SK-N-SH treated with all-trans-retinoic acid at 6 μM for 48 hours (cell line): ENCODE data around the gene ORC6.

Experiments
- ATAC-seq: fragments of 200-7000 bp; cut with Tn5 transposase; 3 replicates; pipeline ENCODE4 v1.9.1; 2020; ENCODE audit warnings: mild to moderate bottlenecking, moderate library complexity
- ARNTL ChIP-seq: fragments of 450-650 bp; formaldehyde crosslinking; IDR thresholded peaks from 2 replicates; pipeline ENCODE4 v1.5.0; 2020; ENCODE audit warnings: low read depth, mild to moderate bottlenecking, moderate library complexity, borderline replicate concordance
- CSDC2 ChIP-seq: fragments of 250-450 bp; sonication (Bioruptor Pico); IDR thresholded peaks from 2 replicates; pipeline ENCODE4 v1.5.0; 2020; ENCODE audit warnings: mild to moderate bottlenecking, moderate library complexity
- ESRRG ChIP-seq: fragments of 250-450 bp; sonication (Bioruptor Pico); IDR thresholded peaks from 2 replicates; pipeline ENCODE4 v1.6.1; 2021; ENCODE audit warnings: mild to moderate bottlenecking
- GLIS3 ChIP-seq: fragments of 250-450 bp; sonication (Bioruptor Pico); IDR thresholded peaks from 2 replicates; pipeline ENCODE4 v1.5.0; 2020; ENCODE audit warnings: mild to moderate bottlenecking, moderate library complexity
- ISL1 ChIP-seq: fragments of 250-450 bp; sonication (Bioruptor Pico); IDR thresholded peaks from 2 replicates; pipeline ENCODE4 v2.1.2; 2022; ENCODE audit warnings: mild to moderate bottlenecking, moderate library complexity
- PPARA ChIP-seq: fragments of 250-450 bp; sonication (Bioruptor Pico); IDR thresholded peaks from 2 replicates; pipeline ENCODE4 v1.5.0; 2020; ENCODE audit warnings: mild to moderate bottlenecking, borderline replicate concordance
- RARB ChIP-seq: fragments of 250-450 bp; sonication (Bioruptor Pico); IDR thresholded peaks from 2 replicates; pipeline ENCODE4 v1.8.0; 2021; ENCODE audit warnings: mild to moderate bottlenecking, moderate library complexity
- SNAI2 ChIP-seq: fragments of 250-450 bp; sonication (Bioruptor Pico); IDR thresholded peaks from 2 replicates; pipeline ENCODE4 v1.5.0; 2020; ENCODE audit warnings: mild to moderate bottlenecking, moderate library complexity
- TCF4 ChIP-seq: fragments of 250-450 bp; sonication (Bioruptor Pico); IDR thresholded peaks from 2 replicates; pipeline ENCODE4 v1.8.0; 2021; ENCODE audit warnings: mild to moderate bottlenecking, moderate library complexity, borderline replicate concordance
- TOX ChIP-seq: fragments of 250-450 bp; sonication (Bioruptor Pico); IDR thresholded peaks from 2 replicates; pipeline ENCODE4 v1.8.0; 2021; ENCODE audit warnings: mild to moderate bottlenecking, moderate library complexity, borderline replicate concordance
- ZC3H10 ChIP-seq: fragments of 250-450 bp; sonication (Bioruptor Pico); IDR thresholded peaks from 2 replicates; pipeline ENCODE4 v1.5.1; 2021; ENCODE audit warnings: mild to moderate bottlenecking, moderate library complexity
- ZFP3 ChIP-seq: fragments of 250-450 bp; sonication (Bioruptor Pico); IDR thresholded peaks from 2 replicates; pipeline ENCODE4 v1.5.0; 2020; ENCODE audit warnings: mild to moderate bottlenecking, moderate library complexity
- ZFP30 ChIP-seq: fragments of 450-650 bp; formaldehyde crosslinking; IDR thresholded peaks from 2 replicates; pipeline ENCODE4 v1.5.0; 2022; ENCODE audit warnings: mild to moderate bottlenecking, moderate library complexity
- ZNF565 ChIP-seq: fragments of 450-650 bp; formaldehyde crosslinking; conservative IDR thresholded peaks from 2 replicates; pipeline ENCODE4 v1.5.0; 2020; ENCODE audit warnings: low read depth, mild to moderate bottlenecking, moderate library complexity
- ZNF70 ChIP-seq: fragments of 450-650 bp; formaldehyde crosslinking; IDR thresholded peaks from 2 replicates; pipeline ENCODE4 v1.5.0; 2020; ENCODE audit warnings: mild to moderate bottlenecking, moderate library complexity
- ZNF8 ChIP-seq: fragments of 450-650 bp; formaldehyde crosslinking; IDR thresholded peaks from 2 replicates; pipeline ENCODE4 v1.5.0; 2020; ENCODE audit warnings: mild to moderate bottlenecking, moderate library complexity
- TF ChIP-seq, protein P1 (sequence below): fragments of 250-450 bp; sonication (Bioruptor Pico); IDR thresholded peaks from 2 replicates; pipeline ENCODE4 v1.5.0; 2020; ENCODE audit warnings: mild to moderate bottlenecking, moderate library complexity
- TF ChIP-seq, protein P2 (sequence below): fragments of 250-450 bp; sonication (Bioruptor Pico); IDR thresholded peaks from 2 replicates; pipeline ENCODE4 v1.5.1; 2020; ENCODE audit warnings: low read depth, mild to moderate bottlenecking, moderate library complexity
- TF ChIP-seq, protein P3 (sequence below): fragments of 250-450 bp; sonication (Bioruptor Pico); IDR thresholded peaks from 2 replicates; pipeline ENCODE4 v1.5.1; 2021; ENCODE audit warnings: mild to moderate bottlenecking, moderate library complexity
- TF ChIP-seq, protein P4 (sequence below): fragments of 250-450 bp; sonication (Bioruptor Pico); IDR thresholded peaks from 2 replicates; pipeline ENCODE4 v1.8.0; 2021; ENCODE audit warnings: low read depth, mild to moderate bottlenecking, moderate library complexity, borderline replicate concordance

Gene ORC6

DNA sequence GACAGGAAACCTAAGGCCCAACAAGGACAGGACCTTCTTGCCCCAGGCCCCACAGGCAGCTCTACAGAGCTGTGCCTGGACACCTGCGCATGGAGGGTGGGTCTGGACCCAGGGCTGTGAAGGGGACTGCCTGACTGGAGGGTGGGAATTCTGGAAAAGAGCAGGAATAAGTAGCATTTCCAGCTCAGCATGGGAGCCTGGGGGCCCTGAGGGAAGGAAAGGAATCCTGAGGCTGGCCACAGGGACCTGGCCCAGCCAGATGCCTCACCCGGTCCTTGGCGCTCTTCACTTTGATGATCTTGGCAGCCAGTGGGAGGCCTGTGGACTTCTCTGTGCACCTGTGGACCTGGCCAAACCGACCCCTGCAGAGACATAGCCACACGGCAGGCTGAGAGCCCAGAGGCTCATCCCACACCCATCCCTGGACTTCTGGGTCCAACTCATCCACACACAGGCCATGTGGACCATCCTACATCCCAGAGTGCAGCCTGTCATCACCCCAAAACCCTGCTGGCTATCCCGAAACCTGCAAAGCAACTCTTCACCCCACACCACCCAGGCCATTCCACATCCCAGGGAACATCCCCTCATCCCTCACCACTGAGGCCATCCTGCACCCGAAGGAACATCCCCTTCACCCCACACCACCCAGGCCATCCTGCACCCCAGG lies 40.0 kb downstream of the ORC6 start (continued):
- TF ChIP-seq, protein P1, sequence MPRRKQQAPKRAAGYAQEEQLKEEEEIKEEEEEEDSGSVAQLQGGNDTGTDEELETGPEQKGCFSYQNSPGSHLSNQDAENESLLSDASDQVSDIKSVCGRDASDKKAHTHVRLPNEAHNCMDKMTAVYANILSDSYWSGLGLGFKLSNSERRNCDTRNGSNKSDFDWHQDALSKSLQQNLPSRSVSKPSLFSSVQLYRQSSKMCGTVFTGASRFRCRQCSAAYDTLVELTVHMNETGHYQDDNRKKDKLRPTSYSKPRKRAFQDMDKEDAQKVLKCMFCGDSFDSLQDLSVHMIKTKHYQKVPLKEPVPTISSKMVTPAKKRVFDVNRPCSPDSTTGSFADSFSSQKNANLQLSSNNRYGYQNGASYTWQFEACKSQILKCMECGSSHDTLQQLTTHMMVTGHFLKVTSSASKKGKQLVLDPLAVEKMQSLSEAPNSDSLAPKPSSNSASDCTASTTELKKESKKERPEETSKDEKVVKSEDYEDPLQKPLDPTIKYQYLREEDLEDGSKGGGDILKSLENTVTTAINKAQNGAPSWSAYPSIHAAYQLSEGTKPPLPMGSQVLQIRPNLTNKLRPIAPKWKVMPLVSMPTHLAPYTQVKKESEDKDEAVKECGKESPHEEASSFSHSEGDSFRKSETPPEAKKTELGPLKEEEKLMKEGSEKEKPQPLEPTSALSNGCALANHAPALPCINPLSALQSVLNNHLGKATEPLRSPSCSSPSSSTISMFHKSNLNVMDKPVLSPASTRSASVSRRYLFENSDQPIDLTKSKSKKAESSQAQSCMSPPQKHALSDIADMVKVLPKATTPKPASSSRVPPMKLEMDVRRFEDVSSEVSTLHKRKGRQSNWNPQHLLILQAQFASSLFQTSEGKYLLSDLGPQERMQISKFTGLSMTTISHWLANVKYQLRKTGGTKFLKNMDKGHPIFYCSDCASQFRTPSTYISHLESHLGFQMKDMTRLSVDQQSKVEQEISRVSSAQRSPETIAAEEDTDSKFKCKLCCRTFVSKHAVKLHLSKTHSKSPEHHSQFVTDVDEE (CRISPR knock-in tag): no peak

DNA sequence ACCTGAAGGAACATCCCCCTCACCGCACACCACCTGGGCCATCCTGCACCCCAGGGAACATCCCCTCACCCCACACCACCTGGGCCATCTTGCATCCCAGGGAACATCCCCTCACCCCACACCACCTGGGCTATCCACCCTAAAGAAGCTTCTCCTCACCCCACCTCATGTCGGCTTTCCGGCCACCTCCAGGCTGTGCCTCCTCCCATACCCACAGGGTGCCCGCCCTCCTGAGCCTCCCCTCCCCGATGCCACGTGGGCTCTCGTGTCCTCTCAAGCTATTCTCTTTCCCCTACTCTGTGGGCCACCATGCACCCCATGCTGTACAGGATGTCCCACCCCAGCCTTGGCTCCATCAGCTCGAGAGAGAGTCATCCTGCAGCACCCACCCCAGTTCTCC lies 40.7 kb downstream of the ORC6 start:
- TF ChIP-seq ZC3H10 (CRISPR knock-in tag): no peak
- no peak for TF ChIP-seq CSDC2
- TF ChIP-seq PPARA (CRISPR knock-in tag): no peak
- TF ChIP-seq ZFP3 (CRISPR knock-in tag): no peak
- no peak for TF ChIP-seq ZNF70 (CRISPR knock-in tag)
- ATAC-seq: no peak

DNA sequence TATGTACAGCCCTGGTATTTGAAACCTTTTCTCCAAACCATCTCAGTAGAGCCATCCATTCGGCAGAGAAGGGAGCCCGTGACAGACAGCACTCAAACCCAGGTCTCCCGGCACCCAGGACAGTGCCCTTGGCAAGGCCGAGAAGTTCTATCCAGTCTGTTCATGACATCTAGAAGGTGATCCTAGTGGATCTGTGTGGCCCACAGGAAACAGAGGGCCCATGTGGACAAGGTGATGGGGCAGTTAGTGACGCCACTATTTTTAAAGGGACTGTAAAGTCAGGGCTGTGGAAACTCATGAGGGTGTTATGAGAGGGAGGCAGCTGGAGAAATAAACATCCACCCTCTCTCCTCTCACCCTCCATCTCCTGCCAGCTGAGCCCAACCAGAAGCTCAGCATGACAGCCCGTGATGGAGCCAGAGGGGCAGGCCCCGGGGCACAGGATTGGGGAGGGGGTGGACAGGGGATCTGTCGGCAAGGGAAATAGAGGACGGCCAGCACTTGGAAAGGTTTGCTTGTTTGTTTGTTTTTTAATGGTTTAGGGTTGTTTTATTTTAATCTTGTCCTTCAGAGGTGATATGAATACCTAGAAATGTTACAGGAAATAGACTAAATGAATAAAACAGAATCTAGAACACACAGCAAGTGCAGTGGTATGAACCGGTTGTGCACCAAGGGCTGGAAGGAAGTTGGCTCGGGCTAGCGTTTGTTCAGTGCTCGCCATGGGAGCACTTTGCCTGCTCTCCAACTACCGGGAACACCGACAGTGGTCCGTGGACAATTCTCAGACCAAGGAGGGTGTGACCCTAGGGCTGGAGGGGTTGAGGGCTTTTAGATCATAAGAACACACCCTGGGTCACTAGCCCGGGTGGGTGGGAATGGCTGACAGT lies 41.6 kb downstream of the ORC6 start:
- no peak for TF ChIP-seq GLIS3 (CRISPR knock-in tag)
- TF ChIP-seq RARB (CRISPR knock-in tag): no peak
- no peak for TF ChIP-seq ZNF565
- no peak for TF ChIP-seq ZFP30
- TF ChIP-seq, protein P2, sequence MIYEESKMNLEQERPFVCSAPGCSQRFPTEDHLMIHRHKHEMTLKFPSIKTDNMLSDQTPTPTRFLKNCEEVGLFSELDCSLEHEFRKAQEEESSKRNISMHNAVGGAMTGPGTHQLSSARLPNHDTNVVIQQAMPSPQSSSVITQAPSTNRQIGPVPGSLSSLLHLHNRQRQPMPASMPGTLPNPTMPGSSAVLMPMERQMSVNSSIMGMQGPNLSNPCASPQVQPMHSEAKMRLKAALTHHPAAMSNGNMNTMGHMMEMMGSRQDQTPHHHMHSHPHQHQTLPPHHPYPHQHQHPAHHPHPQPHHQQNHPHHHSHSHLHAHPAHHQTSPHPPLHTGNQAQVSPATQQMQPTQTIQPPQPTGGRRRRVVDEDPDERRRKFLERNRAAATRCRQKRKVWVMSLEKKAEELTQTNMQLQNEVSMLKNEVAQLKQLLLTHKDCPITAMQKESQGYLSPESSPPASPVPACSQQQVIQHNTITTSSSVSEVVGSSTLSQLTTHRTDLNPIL (CRISPR knock-in tag): no peak
- TF ChIP-seq, protein P1 (CRISPR knock-in tag): no peak
- no peak for TF ChIP-seq ZNF8
- no peak for TF ChIP-seq TOX (CRISPR knock-in tag)
- TF ChIP-seq ESRRG (CRISPR knock-in tag): no peak
- TF ChIP-seq ZC3H10 (CRISPR knock-in tag): no peak
- TF ChIP-seq, protein P3, sequence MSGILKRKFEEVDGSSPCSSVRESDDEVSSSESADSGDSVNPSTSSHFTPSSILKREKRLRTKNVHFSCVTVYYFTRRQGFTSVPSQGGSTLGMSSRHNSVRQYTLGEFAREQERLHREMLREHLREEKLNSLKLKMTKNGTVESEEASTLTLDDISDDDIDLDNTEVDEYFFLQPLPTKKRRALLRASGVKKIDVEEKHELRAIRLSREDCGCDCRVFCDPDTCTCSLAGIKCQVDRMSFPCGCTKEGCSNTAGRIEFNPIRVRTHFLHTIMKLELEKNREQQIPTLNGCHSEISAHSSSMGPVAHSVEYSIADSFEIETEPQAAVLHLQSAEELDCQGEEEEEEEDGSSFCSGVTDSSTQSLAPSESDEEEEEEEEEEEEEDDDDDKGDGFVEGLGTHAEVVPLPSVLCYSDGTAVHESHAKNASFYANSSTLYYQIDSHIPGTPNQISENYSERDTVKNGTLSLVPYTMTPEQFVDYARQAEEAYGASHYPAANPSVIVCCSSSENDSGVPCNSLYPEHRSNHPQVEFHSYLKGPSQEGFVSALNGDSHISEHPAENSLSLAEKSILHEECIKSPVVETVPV (CRISPR knock-in tag): no peak
- no peak for TF ChIP-seq ISL1 (CRISPR knock-in tag)
- TF ChIP-seq, protein P4, sequence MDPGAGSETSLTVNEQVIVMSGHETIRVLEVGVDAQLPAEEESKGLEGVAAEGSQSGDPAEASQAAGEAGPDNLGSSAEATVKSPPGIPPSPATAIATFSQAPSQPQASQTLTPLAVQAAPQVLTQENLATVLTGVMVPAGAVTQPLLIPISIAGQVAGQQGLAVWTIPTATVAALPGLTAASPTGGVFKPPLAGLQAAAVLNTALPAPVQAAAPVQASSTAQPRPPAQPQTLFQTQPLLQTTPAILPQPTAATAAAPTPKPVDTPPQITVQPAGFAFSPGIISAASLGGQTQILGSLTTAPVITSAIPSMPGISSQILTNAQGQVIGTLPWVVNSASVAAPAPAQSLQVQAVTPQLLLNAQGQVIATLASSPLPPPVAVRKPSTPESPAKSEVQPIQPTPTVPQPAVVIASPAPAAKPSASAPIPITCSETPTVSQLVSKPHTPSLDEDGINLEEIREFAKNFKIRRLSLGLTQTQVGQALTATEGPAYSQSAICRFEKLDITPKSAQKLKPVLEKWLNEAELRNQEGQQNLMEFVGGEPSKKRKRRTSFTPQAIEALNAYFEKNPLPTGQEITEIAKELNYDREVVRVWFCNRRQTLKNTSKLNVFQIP (CRISPR knock-in tag): no peak
- TF ChIP-seq TCF4 (CRISPR knock-in tag): no peak
- no peak for TF ChIP-seq SNAI2 (CRISPR knock-in tag)
- no peak for TF ChIP-seq ARNTL (CRISPR knock-in tag)
- TF ChIP-seq ZNF70 (CRISPR knock-in tag): no peak
- TF ChIP-seq ZFP3 (CRISPR knock-in tag): no peak
- TF ChIP-seq PPARA (CRISPR knock-in tag): no peak
- ATAC-seq: no peak
